ENCODE results near the gene AOAH. TPM values are rescaled to one million over a fixed set of nuclear protein-coding genes. Genes with fewer than 3 reads are reported as not detected.
"Not testable (repeated sequence)": the region's sequence is repeated elsewhere in the genome, so short reads cannot be mapped to it uniquely, and the experiment has no call there.

Gene AOAH
- total RNA-seq, 4 donors from 2014 or later = 0.68 to 12.0 (median 4.8) TPM

GRCh38 chr7:36496576-36496975, 227.7 kb downstream of the AOAH start:
- Histone ChIP-seq H3K4me1 (peaks cover 0 to 21% (median 10%) of the 10 kb centered on the region in 3 donors), H3K4me3 (no peak overlapping the region), H3K27me3 (no peaks in the 10 kb centered on the region), H3K27ac (peak overlapping the region in 3 of 4 donors; percentile 7 to 73 (median 68)), H3K9me3 (no peaks in the 10 kb centered on the region), H3K36me3 (no peaks in the 10 kb centered on the region)
- 65 to 66% methylated on average over 6 of the region's 6 CpGs for WGBS, 2 donors
- no peak for DNase-seq
- intact Hi-C loops (cut with DNase I) = no loop called here
- TF ChIP-seq, protein P1, sequence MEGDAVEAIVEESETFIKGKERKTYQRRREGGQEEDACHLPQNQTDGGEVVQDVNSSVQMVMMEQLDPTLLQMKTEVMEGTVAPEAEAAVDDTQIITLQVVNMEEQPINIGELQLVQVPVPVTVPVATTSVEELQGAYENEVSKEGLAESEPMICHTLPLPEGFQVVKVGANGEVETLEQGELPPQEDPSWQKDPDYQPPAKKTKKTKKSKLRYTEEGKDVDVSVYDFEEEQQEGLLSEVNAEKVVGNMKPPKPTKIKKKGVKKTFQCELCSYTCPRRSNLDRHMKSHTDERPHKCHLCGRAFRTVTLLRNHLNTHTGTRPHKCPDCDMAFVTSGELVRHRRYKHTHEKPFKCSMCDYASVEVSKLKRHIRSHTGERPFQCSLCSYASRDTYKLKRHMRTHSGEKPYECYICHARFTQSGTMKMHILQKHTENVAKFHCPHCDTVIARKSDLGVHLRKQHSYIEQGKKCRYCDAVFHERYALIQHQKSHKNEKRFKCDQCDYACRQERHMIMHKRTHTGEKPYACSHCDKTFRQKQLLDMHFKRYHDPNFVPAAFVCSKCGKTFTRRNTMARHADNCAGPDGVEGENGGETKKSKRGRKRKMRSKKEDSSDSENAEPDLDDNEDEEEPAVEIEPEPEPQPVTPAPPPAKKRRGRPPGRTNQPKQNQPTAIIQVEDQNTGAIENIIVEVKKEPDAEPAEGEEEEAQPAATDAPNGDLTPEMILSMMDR (IDR thresholded peaks at IDR 0.05) = no peak
- TF ChIP-seq POLR2A (IDR thresholded peaks at IDR 0.05) = no peak

DNA sequence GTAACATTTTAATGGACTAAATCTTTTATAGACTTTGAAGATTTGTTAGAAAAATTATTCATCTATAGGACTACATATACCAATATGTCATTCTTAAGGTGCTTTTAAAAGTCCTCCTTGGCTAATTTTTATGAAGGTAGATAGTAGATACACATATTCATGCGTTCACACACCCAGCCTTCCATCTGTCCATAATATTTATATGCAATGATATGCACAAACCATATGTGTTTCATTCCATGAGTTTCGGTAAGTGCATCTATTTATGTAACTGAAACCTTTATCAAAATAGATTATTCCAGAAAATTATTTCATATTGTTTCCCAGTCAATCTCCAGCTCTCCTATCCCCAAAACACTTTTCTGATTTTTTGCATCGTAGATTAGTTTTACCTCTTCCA, 233.0 kb downstream of the AOAH start:
- H3K4me3 ChIP-seq = no peak overlapping the region
- TF ChIP-seq, protein P1 (IDR thresholded peaks at IDR 0.05) = no peak
- no peak for TF ChIP-seq POLR2A (IDR thresholded peaks at IDR 0.05)
- 85 to 90% methylated on average over 3 of the region's 3 CpGs for WGBS, 2 donors
- DNase-seq = no peak
- H3K36me3 ChIP-seq = no peaks in the 10 kb centered on the region
- no peaks in the 10 kb centered on the region for H3K9me3 ChIP-seq
- H3K27ac ChIP-seq = no peak overlapping the region
- H3K27me3 ChIP-seq = no peaks in the 10 kb centered on the region
- H3K4me1 ChIP-seq = peaks cover 0 to 18% (median 0%) of the 10 kb centered on the region in 3 donors
- intact Hi-C loops (cut with DNase I) = no loop called here

DNA sequence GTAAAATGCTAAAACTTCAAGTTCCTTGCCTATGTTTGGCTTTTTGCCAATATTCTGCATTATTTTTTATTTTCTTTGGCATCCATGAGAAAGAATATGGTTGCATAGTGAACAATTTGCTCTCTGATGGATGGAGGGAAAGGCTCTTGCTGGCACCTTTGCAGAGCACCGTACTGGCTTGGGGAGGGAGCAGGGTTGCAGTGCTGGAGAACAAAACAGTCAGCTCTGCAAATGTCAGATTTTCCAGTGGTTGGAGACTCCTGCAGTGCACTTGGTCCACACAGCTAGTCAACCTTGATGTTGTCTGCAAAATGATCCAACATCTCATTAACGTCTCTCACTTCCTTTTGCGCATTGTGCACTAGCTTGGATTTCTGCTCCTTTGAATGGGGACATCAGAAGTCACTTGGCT, 233.9 kb downstream of the AOAH start:
- Histone ChIP-seq H3K4me3 (no peak overlapping the region), H3K4me1 (peaks cover 0 to 18% (median 0%) of the 10 kb centered on the region in 3 donors), H3K27me3 (no peaks in the 10 kb centered on the region), H3K27ac (no peak overlapping the region), H3K36me3 (no peaks in the 10 kb centered on the region), H3K9me3 (no peaks in the 10 kb centered on the region)
- DNase-seq = no peak
- TF ChIP-seq, protein P1 (IDR thresholded peaks at IDR 0.05) = no peak
- 49 to 50% methylated on average over 3 of the region's 3 CpGs for WGBS, 2 donors
- intact Hi-C loops (cut with DNase I) = no loop called here

GRCh38 chr7:36488672-36489071, 235.6 kb downstream of the AOAH start:
- not testable (repeated sequence) for H3K27ac ChIP-seq, H3K9me3 ChIP-seq, DNase-seq, H3K4me3 ChIP-seq, H3K36me3 ChIP-seq, H3K27me3 ChIP-seq
- intact Hi-C loops (cut with DNase I) = loop anchor here (5.0 to 10.0 kb wide), 2 partner anchors 186 to 694 kb away; no protein-coding TSS in a partner anchor
- 87 to 90% methylated on average over 5 of the region's 5 CpGs for WGBS, 2 donors
- peaks cover 0 to 18% (median 0%) of the 10 kb centered on the region in 3 donors for H3K4me1 ChIP-seq

DNA sequence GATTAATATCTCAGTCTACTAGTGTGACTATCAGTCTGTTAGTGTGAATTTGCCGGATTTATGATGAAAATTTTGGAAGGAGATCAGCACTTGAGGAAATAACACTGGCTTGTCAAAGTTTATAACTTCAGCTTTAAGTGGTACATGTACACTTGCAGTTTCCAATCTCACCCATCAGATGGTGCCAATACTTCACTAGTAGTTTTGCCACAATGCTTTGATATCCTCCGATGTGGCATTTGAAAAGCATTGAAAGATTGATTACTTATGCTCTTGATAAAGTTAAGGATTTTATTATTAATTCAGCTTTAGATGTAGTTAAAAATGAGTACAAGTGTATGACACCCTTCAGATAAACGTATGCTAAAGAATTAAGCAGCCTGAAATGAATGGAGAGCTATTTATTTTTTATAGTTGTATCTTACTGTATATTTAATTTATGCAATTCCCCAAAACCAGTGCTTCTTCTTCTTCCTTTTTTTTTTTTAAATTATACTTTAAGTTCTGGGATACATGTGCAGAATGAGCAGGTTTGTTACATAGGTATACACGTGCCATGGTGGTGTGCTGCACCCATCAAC, 236.4 kb downstream of the AOAH start:
- Histone ChIP-seq H3K36me3 (no peaks in the 10 kb centered on the region), H3K4me3 (no peak overlapping the region), H3K27ac (no peak overlapping the region), H3K4me1 (peaks cover 0 to 18% (median 0%) of the 10 kb centered on the region in 3 donors), H3K9me3 (no peaks in the 10 kb centered on the region), H3K27me3 (peaks cover 0 to under 1% (median 0%) of the 10 kb centered on the region in 4 donors)
- TF ChIP-seq, protein P1 (IDR thresholded peaks at IDR 0.05) = peak; percentile 24 to 87 (median 68)
- TF ChIP-seq POLR2A (IDR thresholded peaks at IDR 0.05) = no peak
- intact Hi-C loops (cut with DNase I) = loop anchor here (5.0 to 10.0 kb wide), 2 partner anchors 187 to 694 kb away; no protein-coding TSS in a partner anchor
- WGBS, 2 donors = 24 to 25% methylated on average over 4 of the region's 4 CpGs
- DNase-seq = no peak

All from esophagus squamous epithelium (tissue), 5 donors.